ENCODE data around the gene ALKBH2. TPM values are rescaled to one million over a fixed set of nuclear protein-coding genes. Genes with fewer than 3 reads are reported as not detected.

The ALKBH2 gene
- total RNA-seq, 1 experiment from 2014 or later = 27.8 TPM

DNA sequence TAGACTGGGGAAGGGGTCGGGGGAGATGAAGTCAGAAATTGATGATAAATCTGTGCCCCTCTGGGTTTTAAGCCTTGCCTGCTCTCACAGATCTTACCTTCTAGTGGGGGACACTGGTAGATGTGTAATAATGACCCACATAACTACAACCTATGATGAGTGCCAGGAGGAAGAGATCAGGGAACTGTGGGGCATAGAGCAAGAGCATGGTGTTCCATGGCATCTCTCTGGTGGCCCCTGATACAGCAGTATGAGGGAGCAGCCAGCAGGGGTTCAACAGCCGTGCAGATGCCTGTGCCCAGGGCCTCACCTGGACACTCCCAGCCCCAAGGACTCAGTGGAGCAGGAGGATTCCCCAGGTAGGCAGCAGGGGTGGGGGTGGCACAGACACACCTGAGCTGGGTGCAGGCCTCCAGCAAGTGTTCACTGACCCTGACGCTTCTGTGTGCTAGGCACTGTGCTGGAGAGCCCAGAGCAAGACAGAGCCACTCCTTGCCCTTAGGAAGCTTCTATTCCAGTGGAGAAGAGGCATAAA lies 28.1 kb upstream of the ALKBH2 start:
- no peaks in the 10 kb centered on the region for H3K36me3 ChIP-seq
- H3K4me3 ChIP-seq = no peak overlapping the region
- H3K4me1 ChIP-seq = peaks cover 2% of the 10 kb centered on the region; the same call in 1 of the 2 replicates
- DNase-seq = no peak
- H3K27ac ChIP-seq = no peak overlapping the region
- no peaks in the 10 kb centered on the region for H3K9me3 ChIP-seq (replicated peaks)
- no peaks in the 10 kb centered on the region for H3K27me3 ChIP-seq

DNA sequence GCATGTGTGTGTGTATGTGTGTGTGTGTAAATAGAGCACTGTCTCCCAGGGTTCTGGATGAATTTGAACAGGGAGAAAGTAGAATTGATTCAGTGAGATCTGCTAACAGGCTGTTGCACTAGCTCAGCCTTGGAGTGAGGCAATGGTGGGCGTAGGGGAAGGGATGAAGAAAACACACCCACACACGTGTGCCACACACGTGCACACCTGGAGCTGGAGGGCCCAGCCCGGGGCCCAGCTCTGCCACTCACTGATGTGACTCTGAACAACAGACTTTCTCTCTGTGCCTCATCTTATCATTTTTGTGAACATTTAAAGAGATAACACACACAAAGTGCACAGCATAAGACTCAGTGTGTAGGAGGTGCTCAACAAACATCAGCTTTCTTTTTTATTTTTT lies 27.3 kb upstream of the ALKBH2 start:
- Histone ChIP-seq H3K4me1 (peaks cover 7% of the 10 kb centered on the region; the same call in 1 of the 2 replicates), H3K27ac (no peak overlapping the region), H3K9me3 (replicated peaks) (no peaks in the 10 kb centered on the region), H3K27me3 (no peaks in the 10 kb centered on the region), H3K36me3 (no peaks in the 10 kb centered on the region), H3K4me3 (no peak overlapping the region)
- DNase-seq = no peak

DNA sequence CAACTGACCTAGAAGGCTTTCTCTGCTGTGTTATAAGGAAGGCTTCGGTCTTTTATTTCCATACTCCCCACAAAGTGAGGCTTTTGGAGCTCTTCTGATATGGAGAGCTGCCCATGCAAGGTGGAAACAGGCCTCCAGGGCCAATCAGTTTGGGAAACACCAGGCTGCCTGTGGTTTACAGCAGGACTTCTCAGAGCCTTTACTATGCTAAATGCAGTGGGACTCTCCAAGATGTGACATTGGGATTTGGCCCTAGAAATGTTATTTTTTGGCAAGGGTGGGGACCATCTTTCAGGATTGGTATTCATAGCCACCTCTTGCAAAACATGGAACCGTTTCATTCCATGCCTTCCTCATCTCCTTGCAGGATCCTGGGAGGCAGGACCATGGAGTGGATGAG lies 26.8 kb upstream of the ALKBH2 start:
- DNase-seq = no peak
- Histone ChIP-seq H3K36me3 (no peaks in the 10 kb centered on the region), H3K27me3 (no peaks in the 10 kb centered on the region), H3K27ac (no peak overlapping the region), H3K4me3 (no peak overlapping the region), H3K4me1 (peaks cover 7% of the 10 kb centered on the region; the same call in 1 of the 2 replicates), H3K9me3 (replicated peaks) (no peaks in the 10 kb centered on the region)

DNA sequence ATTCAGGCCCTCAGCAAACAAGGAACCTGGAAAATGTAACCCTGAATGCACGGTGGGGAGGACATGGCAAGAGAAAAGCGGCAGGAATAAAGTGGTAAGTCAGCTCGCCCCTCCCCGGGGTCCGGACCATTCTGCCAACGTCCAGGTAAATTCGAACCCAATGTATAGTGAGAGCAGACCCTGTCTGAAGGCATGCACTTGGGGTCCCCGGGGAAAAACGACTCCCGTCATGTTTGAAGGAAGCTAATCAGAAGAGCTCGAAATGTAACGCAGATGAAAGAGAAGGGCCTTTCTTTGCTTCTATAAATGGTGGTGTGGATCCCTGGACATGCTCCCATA lies 23.3 kb upstream of the ALKBH2 start:
- H3K4me1 ChIP-seq = peaks cover 7% of the 10 kb centered on the region; the same call in 1 of the 2 replicates
- H3K4me3 ChIP-seq = no peak overlapping the region
- H3K9me3 ChIP-seq (replicated peaks) = no peaks in the 10 kb centered on the region
- no peaks in the 10 kb centered on the region for H3K27me3 ChIP-seq
- no peak for DNase-seq
- H3K27ac ChIP-seq = peak overlapping the region; percentile 8; the same call in 1 of the 2 replicates
- H3K36me3 ChIP-seq = peaks cover 5% of the 10 kb centered on the region; the same call in 1 of the 2 replicates

DNA sequence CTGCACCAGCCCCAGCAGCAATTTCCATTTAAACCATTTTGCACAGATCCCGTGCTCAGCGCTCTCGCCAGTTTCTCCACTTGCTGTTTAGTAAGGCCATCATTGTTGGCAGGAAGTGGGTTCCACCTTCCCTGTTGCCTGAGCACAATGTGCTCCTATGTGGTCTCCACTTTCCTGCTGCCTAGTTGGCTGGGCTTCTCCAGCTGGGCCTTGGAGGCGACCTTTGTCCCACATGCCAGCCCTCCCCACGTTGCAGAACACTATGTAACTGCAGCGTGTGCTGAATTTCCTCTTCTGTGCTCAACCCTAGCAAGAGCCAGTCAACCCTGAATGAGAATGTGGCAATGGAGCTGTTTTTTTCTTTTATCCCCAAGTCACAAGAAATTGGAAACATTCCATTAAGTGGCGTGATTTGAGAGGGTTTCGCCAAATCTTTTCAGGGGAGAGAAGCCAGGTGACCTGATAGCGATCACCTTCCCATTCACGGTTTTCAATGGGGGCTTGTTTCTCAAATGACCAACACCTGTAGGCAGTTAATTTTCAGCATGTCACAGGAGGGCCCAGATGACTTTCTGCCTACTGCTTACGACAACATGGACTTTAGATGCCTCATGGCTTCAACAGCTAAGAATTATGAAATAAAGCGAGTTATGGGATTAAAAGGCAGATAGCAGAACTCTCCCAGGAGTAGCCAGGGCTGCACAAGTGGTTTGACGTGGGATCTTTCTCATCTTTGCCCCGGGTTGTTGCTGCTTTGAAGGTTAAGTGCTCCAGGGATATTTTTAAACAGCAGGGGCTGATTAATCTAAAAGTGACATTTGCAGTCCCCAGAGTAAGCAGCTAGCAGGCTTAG lies 22.7 kb upstream of the ALKBH2 start, which contains the start of gene ACACB:
Gene ACACB (plus strand): TSS at position 830 of the 853 bp plus-strand sequence. CDS start 22,819 bp downstream, outside the sequence.
- Histone ChIP-seq H3K27me3 (no peaks in the 10 kb centered on the region), H3K27ac (peak within 1 kb of the TSS; percentile 8; the same call in 1 of the 2 replicates), H3K9me3 (replicated peaks) (no peaks in the 10 kb centered on the region), H3K36me3 (peaks cover 5% of the 10 kb centered on the region; the same call in 1 of the 2 replicates), H3K4me1 (peaks cover 7% of the 10 kb centered on the region; the same call in 1 of the 2 replicates), H3K4me3 (0 out of 2 replicates have a peak within 1 kb of the TSS, but pooled peaks have one; percentile 1)
- DNase-seq = peak; percentile 34 to 66

DNA sequence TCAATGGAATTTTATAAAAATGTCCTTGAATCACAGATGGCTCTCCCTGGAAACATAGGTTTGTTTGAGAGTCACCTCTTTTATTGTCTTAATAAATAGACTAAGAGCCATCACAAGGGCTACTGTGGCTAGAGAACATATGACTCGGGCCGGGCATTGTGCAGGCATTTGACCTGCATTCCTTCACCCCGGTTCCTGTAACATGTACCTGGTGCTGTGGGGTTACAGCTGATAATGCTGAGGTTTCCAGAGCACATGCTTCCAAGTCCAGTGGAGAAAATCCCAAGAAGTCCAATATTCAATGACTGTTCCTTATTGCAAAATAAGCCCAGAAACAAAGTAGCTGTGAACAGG lies 22.1 kb upstream of the ALKBH2 start:
- Histone ChIP-seq H3K4me3 (no peak overlapping the region), H3K9me3 (replicated peaks) (no peaks in the 10 kb centered on the region)

DNA sequence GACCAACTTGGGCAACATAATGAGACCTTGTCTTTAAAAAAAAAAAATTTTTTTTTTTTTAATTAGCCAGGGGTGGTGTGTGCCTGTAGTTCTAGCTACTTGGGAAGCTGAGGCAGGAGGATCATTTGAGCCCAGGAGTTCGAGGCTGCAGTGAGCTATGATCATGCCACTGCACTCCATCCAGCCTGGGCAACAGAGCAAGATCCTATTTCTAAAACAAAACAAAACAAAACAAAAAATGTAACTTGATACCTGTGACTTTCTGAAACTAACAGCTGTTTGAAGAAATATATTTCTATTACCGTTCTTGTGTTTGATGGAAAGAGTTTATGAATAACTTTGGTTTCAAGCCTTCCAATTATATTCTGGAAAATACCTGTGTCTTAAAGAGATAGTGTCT lies 21.4 kb upstream of the ALKBH2 start:
- H3K4me1 ChIP-seq = peaks cover 7% of the 10 kb centered on the region; the same call in 1 of the 2 replicates
- no peaks in the 10 kb centered on the region for H3K27me3 ChIP-seq
- no peak for DNase-seq
- H3K27ac ChIP-seq = no peak overlapping the region
- no peak overlapping the region for H3K4me3 ChIP-seq
- H3K36me3 ChIP-seq = peaks cover 18% of the 10 kb centered on the region
- H3K9me3 ChIP-seq (replicated peaks) = no peaks in the 10 kb centered on the region

More for the DNA sequence above, 22.1 kb upstream of the ALKBH2 start:
- H3K4me1 ChIP-seq = peaks cover 7% of the 10 kb centered on the region; the same call in 1 of the 2 replicates
- H3K36me3 ChIP-seq = peaks cover 11% of the 10 kb centered on the region
- no peaks in the 10 kb centered on the region for H3K27me3 ChIP-seq
- no peak overlapping the region for H3K27ac ChIP-seq
- DNase-seq = no peak

DNA sequence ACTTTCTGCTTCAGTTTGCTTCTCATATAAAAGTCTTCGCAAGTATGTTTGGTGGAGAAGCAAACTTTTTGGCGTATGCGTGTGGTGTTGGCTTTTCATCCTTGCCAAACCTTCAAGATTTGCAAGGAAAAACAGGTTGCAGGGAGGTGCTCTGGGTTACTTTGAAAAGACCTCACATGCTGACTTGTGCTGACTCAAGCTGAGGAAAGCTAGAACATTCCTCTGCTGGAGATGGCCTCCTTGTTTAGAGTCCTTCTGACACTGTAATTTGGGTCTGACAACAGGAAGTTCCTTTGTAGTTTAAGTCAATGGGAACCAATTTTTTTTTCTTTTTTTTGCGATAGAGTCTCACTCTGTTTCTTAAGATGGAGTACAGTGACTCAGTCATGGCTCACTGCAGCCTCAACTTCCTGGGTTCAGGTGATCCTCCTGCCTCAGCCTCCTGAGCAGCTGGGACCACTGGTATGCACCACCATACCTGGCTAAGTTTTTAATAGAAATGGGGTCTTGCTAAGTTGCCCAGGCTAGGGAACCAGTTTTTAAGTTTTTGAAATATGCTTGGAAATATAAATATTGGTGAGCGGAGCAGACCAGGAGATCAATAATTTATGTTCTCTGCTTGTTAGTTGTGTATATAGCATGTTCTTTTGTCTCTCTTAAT lies 20.5 kb upstream of the ALKBH2 start:
- H3K36me3 ChIP-seq = peaks cover 18% of the 10 kb centered on the region
- H3K27ac ChIP-seq = no peak overlapping the region
- H3K4me3 ChIP-seq = no peak overlapping the region
- no peaks in the 10 kb centered on the region for H3K9me3 ChIP-seq (replicated peaks)
- H3K4me1 ChIP-seq = peaks cover 7% of the 10 kb centered on the region; the same call in 1 of the 2 replicates
- DNase-seq = no peak
- no peaks in the 10 kb centered on the region for H3K27me3 ChIP-seq

DNA sequence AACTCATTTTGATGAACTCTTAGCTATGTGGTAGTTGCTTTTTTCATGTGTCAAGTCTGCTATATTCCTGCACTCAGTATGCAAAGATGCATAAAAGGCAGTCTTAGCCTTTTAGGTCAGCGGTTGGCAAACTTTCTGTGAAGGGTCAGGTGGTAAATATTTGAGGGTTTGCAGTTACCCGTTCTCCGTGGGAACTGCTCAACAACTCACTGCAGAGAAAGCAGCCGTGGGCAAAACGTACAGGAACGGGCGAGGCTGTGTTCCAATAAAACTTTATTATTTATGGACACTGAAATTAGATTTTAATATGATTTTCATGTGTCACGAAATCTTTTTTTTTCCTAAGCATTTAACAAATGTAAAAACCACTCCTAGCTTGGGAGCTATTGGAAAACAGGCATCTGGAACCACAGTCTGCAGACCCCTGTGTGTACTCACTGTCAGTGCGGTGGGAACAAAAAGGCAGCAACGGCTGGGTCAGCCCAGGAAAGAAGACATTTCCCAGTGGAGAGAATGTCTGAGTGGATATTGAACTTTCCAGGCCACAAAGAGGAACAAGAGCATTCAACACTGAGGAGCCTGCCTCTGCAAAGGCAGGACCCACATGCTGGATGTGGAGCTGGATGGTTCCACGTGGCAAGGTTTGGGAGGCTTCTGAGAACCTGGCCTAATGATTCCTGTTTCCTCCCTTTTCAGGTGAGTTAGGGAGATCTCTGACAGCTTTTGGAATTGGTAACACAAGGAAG lies 19.6 kb upstream of the ALKBH2 start:
- Histone ChIP-seq H3K9me3 (replicated peaks) (no peaks in the 10 kb centered on the region), H3K27ac (no peak overlapping the region), H3K27me3 (no peaks in the 10 kb centered on the region), H3K4me1 (peaks cover 7% of the 10 kb centered on the region; the same call in 1 of the 2 replicates), H3K36me3 (peaks cover 21% of the 10 kb centered on the region), H3K4me3 (no peak overlapping the region)
- no peak for DNase-seq

DNA sequence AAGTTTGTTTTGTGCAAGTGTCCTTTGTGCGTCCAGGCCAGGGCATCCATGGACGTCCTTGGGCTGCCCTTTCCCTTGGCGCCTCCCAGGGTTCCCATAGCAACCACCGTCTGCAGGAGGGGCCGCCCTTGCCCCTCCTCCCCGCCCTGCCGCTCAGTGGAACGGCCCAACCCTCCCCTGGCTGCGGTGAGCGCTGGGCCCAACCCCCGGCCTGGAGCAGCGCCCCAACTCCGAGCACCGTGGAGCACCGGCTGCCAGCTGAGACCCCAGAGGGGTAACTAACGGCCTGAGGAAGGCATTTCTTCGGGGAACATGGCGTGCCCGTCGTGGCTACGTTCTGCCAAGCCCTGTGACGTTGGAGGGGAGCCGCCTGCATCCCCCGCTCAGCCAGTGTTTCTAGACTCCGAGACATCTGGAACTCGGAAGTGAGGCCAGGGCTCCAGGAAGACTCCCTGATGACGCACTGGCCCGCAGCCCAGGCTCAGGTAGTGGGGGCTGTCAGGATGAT lies 17.8 kb upstream of the ALKBH2 start:
- H3K27ac ChIP-seq = no peak overlapping the region

DNA sequence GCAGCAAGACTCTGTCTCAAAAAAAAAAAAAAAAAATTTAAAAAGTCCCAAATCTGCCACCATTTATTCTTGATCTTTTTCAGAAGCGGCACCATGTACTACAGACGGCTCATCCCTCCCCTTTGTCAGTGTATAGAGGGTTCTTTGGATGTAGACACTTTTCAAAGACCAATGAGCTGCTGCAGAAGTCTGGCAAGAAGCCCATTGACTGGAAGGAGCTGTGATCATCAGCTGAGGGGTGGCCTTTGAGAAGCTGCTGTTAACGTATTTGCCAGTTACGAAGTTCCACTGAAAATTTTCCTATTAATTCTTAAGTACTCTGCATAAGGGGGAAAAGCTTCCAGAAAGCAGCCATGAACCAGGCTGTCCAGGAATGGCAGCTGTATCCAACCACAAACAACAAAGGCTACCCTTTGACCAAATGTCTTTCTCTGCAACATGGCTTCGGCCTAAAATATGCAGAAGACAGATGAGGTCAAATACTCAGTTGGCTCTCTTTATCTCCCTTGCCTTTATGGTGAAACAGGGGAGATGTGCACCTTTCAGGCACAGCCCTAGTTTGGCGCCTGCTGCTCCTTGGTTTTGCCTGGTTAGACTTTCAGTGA lies 16.6 kb upstream of the ALKBH2 start:
- Histone ChIP-seq H3K27ac (no peak overlapping the region), H3K4me1 (no peaks in the 10 kb centered on the region), H3K27me3 (no peaks in the 10 kb centered on the region), H3K36me3 (peaks cover 40% of the 10 kb centered on the region), H3K4me3 (no peak overlapping the region), H3K9me3 (replicated peaks) (no peaks in the 10 kb centered on the region)
- DNase-seq = no peak

More for the DNA sequence above, 17.8 kb upstream of the ALKBH2 start:
- no peak for DNase-seq
- H3K27me3 ChIP-seq = no peaks in the 10 kb centered on the region
- peaks cover 31% of the 10 kb centered on the region for H3K36me3 ChIP-seq
- H3K4me1 ChIP-seq = 0 out of 2 replicates have a peak, but pooled peaks cover 2% of the 10 kb centered on the region
- H3K9me3 ChIP-seq (replicated peaks) = no peaks in the 10 kb centered on the region
- H3K4me3 ChIP-seq = no peak overlapping the region

DNA sequence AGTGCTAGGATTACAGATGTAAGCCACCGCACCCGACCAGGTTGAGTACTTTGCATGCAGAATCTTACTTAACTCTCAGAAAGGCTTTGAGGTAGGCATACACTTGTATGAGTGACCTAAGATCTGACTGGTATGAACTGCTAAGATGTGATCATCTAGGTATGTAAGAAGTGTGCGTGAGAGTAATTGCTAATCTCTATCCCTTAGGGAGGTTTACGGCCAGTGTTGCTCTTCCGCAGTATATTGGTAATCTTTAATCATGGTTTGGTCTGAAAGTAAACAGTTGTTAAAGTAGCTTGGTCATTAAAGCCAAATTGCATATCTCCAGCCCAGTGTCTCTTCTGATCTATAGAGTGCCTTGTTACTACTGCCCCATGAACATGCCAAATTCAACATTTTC lies 11.9 kb upstream of the ALKBH2 start:
- H3K36me3 ChIP-seq = peaks cover 63% of the 10 kb centered on the region
- no peaks in the 10 kb centered on the region for H3K9me3 ChIP-seq (replicated peaks)
- H3K27me3 ChIP-seq = no peaks in the 10 kb centered on the region
- no peak overlapping the region for H3K4me3 ChIP-seq
- no peak overlapping the region for H3K27ac ChIP-seq
- no peaks in the 10 kb centered on the region for H3K4me1 ChIP-seq
- no peak for DNase-seq

DNA sequence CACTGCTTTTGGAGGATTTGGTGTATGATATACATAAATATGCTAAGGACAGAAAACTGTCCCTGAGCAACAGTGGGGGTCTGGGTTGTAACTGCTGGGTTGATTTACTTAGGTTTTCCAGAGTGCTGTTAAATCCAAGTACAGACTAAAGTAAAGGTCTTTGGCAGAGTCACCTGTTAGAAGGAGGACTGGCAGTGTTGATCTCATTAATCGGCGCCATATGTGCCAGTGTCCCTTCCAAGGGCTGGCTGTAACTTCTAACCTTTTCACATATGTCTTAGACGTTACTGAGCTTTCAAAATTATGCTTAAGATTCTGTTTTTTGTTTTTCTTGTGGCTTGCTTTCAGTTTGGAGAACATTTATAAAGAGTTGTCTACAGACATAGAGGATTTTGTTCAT lies 9.2 kb upstream of the ALKBH2 start:
- Histone ChIP-seq H3K27ac (no peak overlapping the region), H3K4me1 (no peaks in the 10 kb centered on the region), H3K9me3 (replicated peaks) (no peaks in the 10 kb centered on the region), H3K4me3 (no peak overlapping the region), H3K27me3 (no peaks in the 10 kb centered on the region), H3K36me3 (peaks cover 66% of the 10 kb centered on the region)
- DNase-seq = no peak

DNA sequence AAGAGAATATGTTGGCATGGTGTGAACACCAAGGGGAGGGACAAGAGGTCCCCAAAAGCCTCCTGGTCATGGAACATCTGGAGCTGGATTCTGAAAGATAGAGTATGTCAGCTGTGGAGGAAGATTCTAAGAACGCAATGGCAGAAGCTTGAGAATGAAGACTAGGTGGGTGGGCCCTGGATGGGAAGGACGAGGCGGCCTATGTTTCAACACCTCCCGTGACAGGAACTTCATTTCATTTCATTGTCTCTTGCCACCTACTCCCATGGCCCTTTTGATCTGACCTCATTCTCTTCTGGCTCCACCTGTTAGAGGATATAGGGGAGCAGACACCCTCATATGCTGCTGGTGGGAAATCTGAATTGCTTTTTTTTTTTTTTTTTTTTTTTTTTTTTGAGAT lies 7.5 kb upstream of the ALKBH2 start:
- no peak overlapping the region for H3K4me3 ChIP-seq
- peaks cover 60% of the 10 kb centered on the region for H3K36me3 ChIP-seq

More for the DNA sequence above, 7.5 kb upstream of the ALKBH2 start:
- Histone ChIP-seq H3K27ac (no peak overlapping the region), H3K27me3 (no peaks in the 10 kb centered on the region), H3K9me3 (replicated peaks) (no peaks in the 10 kb centered on the region), H3K4me1 (no peaks in the 10 kb centered on the region)
- DNase-seq = no peak
